Liver (tissue), 9 donors: ENCODE results near the gene SETBP1. TPM values are rescaled to one million over a fixed set of nuclear protein-coding genes. Genes with fewer than 3 reads are reported as not detected.

Experiments used
- DNase-seq: peaks from one replicate; pipeline ENCODE4 v3.0.0-alpha.2; 2017; ENCODE audit warnings: low spot score
- H3K27ac ChIP-seq, 2 donors: one replicate each; pipeline ENCODE4 v1.7.0; 2013; ENCODE audit warnings: inconsistent platforms in 2 of 2, low read length in 2 of 2, control low read depth in 1 of 2, low read depth in 1 of 2, mild to moderate bottlenecking in 1 of 2
- H3K27me3 ChIP-seq, 4 donors: one replicate each; pipeline versions ENCODE4 v1.6.1 to v1.7.0; 2013; ENCODE audit warnings: low read length in 3 of 4, inconsistent platforms in 1 of 4, mild to moderate bottlenecking in 1 of 4, moderate library complexity in 1 of 4; ENCODE audit not compliant: control insufficient read depth in 4 of 4, insufficient read depth in 4 of 4
- H3K36me3 ChIP-seq, 4 donors: one replicate each; pipeline versions ENCODE4 v1.6.1 to v1.7.0; 2013; ENCODE audit warnings: low read length in 3 of 4, mild to moderate bottlenecking in 3 of 4, low read depth in 1 of 4, moderate library complexity in 1 of 4; ENCODE audit not compliant: control insufficient read depth in 4 of 4, insufficient read depth in 3 of 4
- H3K4me1 ChIP-seq, 4 donors: one replicate each; pipeline versions ENCODE4 v1.6.1 to v1.7.0; 2013; ENCODE audit warnings: low read length in 3 of 4, mild to moderate bottlenecking in 3 of 4, moderate library complexity in 1 of 4; ENCODE audit not compliant: control insufficient read depth in 4 of 4, insufficient read depth in 4 of 4
- H3K4me3 ChIP-seq, 3 donors: one replicate each; pipeline versions ENCODE4 v1.6.1 to v1.7.0; 2013; ENCODE audit warnings: low read length in 3 of 3, control low read depth in 1 of 3, low read depth in 1 of 3, mild to moderate bottlenecking in 1 of 3
- H3K9ac ChIP-seq, 2 donors: one replicate each; pipeline ENCODE4 v1.7.0; 2013; ENCODE audit warnings: low read length in 2 of 2, mild to moderate bottlenecking in 2 of 2, moderate library complexity in 2 of 2, control low read depth in 1 of 2, low read depth in 1 of 2
- H3K9me3 ChIP-seq, 4 donors: one replicate each; pipeline versions ENCODE4 v1.6.1 to v1.7.0; 2013; ENCODE audit warnings: low read length in 3 of 4; ENCODE audit not compliant: control insufficient read depth in 4 of 4
- EGR1 ChIP-seq, 2 donors: IDR thresholded peaks; 2 replicates each; pipeline ENCODE4 v1.6.1; 2016 to 2018; ENCODE audit warnings: antibody characterized with exemption in 2 of 2, low read depth in 2 of 2
- FOXA2 ChIP-seq: IDR thresholded peaks from 2 replicates; pipeline ENCODE4 v1.6.1; 2016; ENCODE audit warnings: antibody characterized with exemption
- GABPA ChIP-seq, 2 donors: IDR thresholded peaks in 1 of 2; conservative IDR thresholded peaks in 1 of 2; 2 replicates each; pipeline ENCODE4 v1.6.1; 2016; ENCODE audit warnings: antibody characterized with exemption in 2 of 2, mild to moderate bottlenecking in 1 of 2, moderate library complexity in 1 of 2
- HNF4G ChIP-seq: IDR thresholded peaks from 2 replicates; pipeline ENCODE4 v1.6.1; 2016; ENCODE audit warnings: antibody characterized with exemption
- NR2F2 ChIP-seq: IDR thresholded peaks from 2 replicates; pipeline ENCODE4 v1.6.1; 2016; ENCODE audit warnings: antibody characterized with exemption
- RAD21 ChIP-seq, 2 donors: IDR thresholded peaks; 2 replicates each; pipeline ENCODE4 v1.6.1; 2016; ENCODE audit warnings: antibody characterized with exemption in 2 of 2, mild to moderate bottlenecking in 2 of 2
- RXRA ChIP-seq, 2 donors: IDR thresholded peaks; 2 replicates each; pipeline ENCODE4 v1.6.1; 2017 to 2018; ENCODE audit warnings: antibody characterized with exemption in 2 of 2, mild to moderate bottlenecking in 1 of 2
- SP1 ChIP-seq: IDR thresholded peaks from 2 replicates; pipeline ENCODE4 v1.6.1; 2018; ENCODE audit warnings: antibody characterized with exemption, mild to moderate bottlenecking
- TAF1 ChIP-seq: conservative IDR thresholded peaks from 2 replicates; pipeline ENCODE4 v1.6.1; 2016; ENCODE audit warnings: antibody characterized with exemption, mild to moderate bottlenecking
- YY1 ChIP-seq: IDR thresholded peaks from 2 replicates; pipeline ENCODE4 v1.6.1; 2016; ENCODE audit warnings: antibody characterized with exemption, mild to moderate bottlenecking
- WGBS: extraction: QIAGEN DNeasy Blood & Tissue Kit; methylation state at CpG from one replicate; pipeline ENCODE4 v1.1.7; 2013; 5-methylcytosine and 5-hydroxymethylcytosine counted together
- polyA plus RNA-seq, 2 donors: library from polyadenylated mRNA; stranded (reverse) in 1 of 2; unstranded in 1 of 2; fragments of 200-250 nt in 1 of 2; fragments of >200 nt in 1 of 2; fragmentation: Nextera tagmentation in 1 of 2; extraction: Ambion mirVana in 1 of 2; gene quantifications; one replicate each; pipeline versions ENCODE4 v1.2.1 to v1.2.3, GENCODE V29; 2013 to 2015
- total RNA-seq, 2 donors: library from RNA; depleted of rRNA; stranded (reverse); fragments of >200 nt; gene quantifications; one replicate each; pipeline ENCODE4 v1.2.3, GENCODE V29; 2014
- TF ChIP-seq, protein P1 (sequence below): IDR thresholded peaks from 2 replicates; pipeline ENCODE4 v1.6.1; 2016; ENCODE audit warnings: antibody characterized with exemption
- TF ChIP-seq, protein P2 (sequence below): IDR thresholded peaks from 2 replicates; pipeline ENCODE4 v1.6.1; 2016; ENCODE audit warnings: antibody characterized with exemption, mild to moderate bottlenecking
- TF ChIP-seq, protein P3 (sequence below): fragments of 150-350 bp; IDR thresholded peaks from 2 replicates; pipeline ENCODE4 v1.5.1; 2017; ENCODE audit warnings: improper control_type of control experiment, low read depth, low read length; ENCODE audit not compliant: missing input control
- TF ChIP-seq, protein P4 (sequence below): IDR thresholded peaks from 2 replicates; pipeline ENCODE4 v1.6.1; 2016; ENCODE audit warnings: antibody characterized with exemption
- donor health status: healthy.
- donor health status: healthy.
- donor health status: healthy.
- donor health status: healthy.
- donor health status: healthy.

Gene SETBP1
- total and polyA plus RNA-seq, 4 donors = 2.5 to 15.8 (median 4.7) TPM

DNA sequence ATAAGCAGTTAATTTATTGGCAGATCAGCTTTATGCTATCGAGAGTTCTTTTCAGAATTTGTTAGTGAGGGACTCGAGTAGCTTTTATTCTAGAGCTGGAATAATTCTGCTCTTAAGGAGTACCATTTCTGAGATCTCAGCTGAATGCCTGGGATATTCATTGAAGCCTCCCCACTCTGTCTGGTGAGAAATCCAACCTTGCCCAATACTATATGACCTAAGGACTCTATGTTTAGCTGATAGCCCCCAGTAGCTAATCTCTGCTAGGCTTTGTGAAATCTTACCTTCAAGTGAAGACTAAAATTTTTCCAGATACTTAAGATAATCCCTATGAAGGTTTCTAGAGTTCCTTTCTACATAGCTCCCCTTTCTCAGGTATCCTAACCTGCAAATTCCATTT, 261.4 kb downstream of the SETBP1 start:
- no peak for TF ChIP-seq FOXA2
- TF ChIP-seq SP1 = no peak
- TF ChIP-seq GABPA (IDR thresholded peaks at IDR 0.05 in 1 of 2, conservative IDR thresholded peaks at IDR 0.05 in 1 of 2) = no peak
- TF ChIP-seq YY1 = no peak

DNA sequence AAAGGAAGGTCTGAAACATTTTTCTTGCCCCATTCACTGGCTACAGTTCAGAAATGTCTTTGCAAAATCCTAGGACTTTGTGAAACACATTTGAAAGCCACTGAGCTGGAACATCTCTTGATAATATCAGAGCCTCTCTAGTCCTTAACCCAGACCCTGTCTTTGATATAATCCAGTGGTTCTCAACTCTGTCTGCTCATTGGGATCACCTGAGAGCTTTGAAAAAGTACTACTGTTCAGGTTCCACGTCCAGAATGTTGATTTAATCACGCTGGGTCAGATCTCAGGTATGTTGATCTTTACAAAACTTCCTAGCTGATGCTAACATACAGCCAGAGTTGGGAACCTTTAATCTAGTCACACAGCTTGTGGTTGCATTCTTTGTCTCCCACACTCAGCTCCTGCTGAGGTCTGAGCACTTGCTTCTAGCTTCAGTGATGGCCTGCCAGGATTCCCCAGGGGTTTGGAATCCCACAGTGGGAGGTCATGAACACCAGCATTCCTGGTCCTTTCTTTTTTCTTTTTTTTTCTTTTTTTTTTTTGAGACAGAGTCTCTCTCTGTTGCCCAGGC, 262.7 kb downstream of the SETBP1 start:
- TF ChIP-seq YY1 (no peak), EGR1 (IDR thresholded peaks at IDR 0.05; ENCODE audit: low read depth in 2 of 2) (no peak)
- Histone ChIP-seq H3K4me1 (peaks cover 3 to 20% (median 12%) of the 10 kb centered on the region in 4 donors), H3K9me3 (no peaks in the 10 kb centered on the region), H3K36me3 (no peaks in the 10 kb centered on the region), H3K9ac (no peak overlapping the region), H3K4me3 (no peak overlapping the region), H3K27ac (no peak overlapping the region), H3K27me3 (no peaks in the 10 kb centered on the region)
- DNase-seq = no peak
- 40% methylated on average over 2 of the region's 2 CpGs for WGBS

More for the DNA sequence above, 261.4 kb downstream of the SETBP1 start:
- Histone ChIP-seq H3K36me3 (no peaks in the 10 kb centered on the region), H3K4me3 (no peak overlapping the region), H3K4me1 (peaks cover 3 to 20% (median 12%) of the 10 kb centered on the region in 4 donors), H3K9ac (no peak overlapping the region), H3K27me3 (no peaks in the 10 kb centered on the region), H3K9me3 (no peaks in the 10 kb centered on the region), H3K27ac (no peak overlapping the region)
- 92% methylated on average over 2 of the region's 2 CpGs for WGBS
- DNase-seq = no peak

DNA sequence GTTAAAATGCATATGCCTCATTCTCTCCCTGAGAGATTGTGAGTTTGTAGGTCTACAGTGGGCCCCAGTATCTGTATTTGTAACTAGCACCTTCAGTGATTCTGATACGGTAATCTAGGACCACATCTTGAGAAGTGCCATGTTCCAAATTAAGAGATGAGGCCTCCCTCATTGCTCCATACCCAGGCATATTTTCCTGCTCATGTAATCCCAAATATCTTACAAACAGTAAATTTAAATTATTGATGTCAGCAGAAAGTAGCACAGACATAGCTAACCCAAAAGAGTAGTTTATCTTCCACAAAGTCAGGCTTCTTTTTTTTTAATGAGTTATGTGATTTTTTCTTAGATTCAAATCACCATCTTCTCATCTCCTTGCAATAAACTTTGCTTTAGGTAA, 263.8 kb downstream of the SETBP1 start:
- TF ChIP-seq NR2F2 (no peak), TAF1 (no peak), GABPA (IDR thresholded peaks at IDR 0.05 in 1 of 2, conservative IDR thresholded peaks at IDR 0.05 in 1 of 2) (no peak), RXRA (IDR thresholded peaks at IDR 0.05) (no peak), YY1 (no peak), FOXA2 (no peak), RAD21 (IDR thresholded peaks at IDR 0.05) (no peak), HNF4G (no peak)
- TF ChIP-seq, protein P1, sequence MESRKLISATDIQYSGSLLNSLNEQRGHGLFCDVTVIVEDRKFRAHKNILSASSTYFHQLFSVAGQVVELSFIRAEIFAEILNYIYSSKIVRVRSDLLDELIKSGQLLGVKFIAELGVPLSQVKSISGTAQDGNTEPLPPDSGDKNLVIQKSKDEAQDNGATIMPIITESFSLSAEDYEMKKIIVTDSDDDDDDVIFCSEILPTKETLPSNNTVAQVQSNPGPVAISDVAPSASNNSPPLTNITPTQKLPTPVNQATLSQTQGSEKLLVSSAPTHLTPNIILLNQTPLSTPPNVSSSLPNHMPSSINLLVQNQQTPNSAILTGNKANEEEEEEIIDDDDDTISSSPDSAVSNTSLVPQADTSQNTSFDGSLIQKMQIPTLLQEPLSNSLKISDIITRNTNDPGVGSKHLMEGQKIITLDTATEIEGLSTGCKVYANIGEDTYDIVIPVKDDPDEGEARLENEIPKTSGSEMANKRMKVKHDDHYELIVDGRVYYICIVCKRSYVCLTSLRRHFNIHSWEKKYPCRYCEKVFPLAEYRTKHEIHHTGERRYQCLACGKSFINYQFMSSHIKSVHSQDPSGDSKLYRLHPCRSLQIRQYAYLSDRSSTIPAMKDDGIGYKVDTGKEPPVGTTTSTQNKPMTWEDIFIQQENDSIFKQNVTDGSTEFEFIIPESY = no peak
- TF ChIP-seq, protein P2, sequence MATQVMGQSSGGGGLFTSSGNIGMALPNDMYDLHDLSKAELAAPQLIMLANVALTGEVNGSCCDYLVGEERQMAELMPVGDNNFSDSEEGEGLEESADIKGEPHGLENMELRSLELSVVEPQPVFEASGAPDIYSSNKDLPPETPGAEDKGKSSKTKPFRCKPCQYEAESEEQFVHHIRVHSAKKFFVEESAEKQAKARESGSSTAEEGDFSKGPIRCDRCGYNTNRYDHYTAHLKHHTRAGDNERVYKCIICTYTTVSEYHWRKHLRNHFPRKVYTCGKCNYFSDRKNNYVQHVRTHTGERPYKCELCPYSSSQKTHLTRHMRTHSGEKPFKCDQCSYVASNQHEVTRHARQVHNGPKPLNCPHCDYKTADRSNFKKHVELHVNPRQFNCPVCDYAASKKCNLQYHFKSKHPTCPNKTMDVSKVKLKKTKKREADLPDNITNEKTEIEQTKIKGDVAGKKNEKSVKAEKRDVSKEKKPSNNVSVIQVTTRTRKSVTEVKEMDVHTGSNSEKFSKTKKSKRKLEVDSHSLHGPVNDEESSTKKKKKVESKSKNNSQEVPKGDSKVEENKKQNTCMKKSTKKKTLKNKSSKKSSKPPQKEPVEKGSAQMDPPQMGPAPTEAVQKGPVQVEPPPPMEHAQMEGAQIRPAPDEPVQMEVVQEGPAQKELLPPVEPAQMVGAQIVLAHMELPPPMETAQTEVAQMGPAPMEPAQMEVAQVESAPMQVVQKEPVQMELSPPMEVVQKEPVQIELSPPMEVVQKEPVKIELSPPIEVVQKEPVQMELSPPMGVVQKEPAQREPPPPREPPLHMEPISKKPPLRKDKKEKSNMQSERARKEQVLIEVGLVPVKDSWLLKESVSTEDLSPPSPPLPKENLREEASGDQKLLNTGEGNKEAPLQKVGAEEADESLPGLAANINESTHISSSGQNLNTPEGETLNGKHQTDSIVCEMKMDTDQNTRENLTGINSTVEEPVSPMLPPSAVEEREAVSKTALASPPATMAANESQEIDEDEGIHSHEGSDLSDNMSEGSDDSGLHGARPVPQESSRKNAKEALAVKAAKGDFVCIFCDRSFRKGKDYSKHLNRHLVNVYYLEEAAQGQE = no peak
- TF ChIP-seq, protein P3, sequence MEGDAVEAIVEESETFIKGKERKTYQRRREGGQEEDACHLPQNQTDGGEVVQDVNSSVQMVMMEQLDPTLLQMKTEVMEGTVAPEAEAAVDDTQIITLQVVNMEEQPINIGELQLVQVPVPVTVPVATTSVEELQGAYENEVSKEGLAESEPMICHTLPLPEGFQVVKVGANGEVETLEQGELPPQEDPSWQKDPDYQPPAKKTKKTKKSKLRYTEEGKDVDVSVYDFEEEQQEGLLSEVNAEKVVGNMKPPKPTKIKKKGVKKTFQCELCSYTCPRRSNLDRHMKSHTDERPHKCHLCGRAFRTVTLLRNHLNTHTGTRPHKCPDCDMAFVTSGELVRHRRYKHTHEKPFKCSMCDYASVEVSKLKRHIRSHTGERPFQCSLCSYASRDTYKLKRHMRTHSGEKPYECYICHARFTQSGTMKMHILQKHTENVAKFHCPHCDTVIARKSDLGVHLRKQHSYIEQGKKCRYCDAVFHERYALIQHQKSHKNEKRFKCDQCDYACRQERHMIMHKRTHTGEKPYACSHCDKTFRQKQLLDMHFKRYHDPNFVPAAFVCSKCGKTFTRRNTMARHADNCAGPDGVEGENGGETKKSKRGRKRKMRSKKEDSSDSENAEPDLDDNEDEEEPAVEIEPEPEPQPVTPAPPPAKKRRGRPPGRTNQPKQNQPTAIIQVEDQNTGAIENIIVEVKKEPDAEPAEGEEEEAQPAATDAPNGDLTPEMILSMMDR = no peak
- TF ChIP-seq, protein P4, sequence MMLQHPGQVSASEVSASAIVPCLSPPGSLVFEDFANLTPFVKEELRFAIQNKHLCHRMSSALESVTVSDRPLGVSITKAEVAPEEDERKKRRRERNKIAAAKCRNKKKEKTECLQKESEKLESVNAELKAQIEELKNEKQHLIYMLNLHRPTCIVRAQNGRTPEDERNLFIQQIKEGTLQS = no peak
- 94% methylated on average over 1 of the region's 1 CpG for WGBS

More for the DNA sequence above, 263.8 kb downstream of the SETBP1 start:
- no peak for DNase-seq
- Histone ChIP-seq H3K36me3 (no peaks in the 10 kb centered on the region), H3K4me1 (peaks cover 3 to 20% (median 12%) of the 10 kb centered on the region in 4 donors), H3K9ac (no peak overlapping the region), H3K27me3 (no peaks in the 10 kb centered on the region), H3K4me3 (no peak overlapping the region), H3K27ac (no peak overlapping the region), H3K9me3 (no peaks in the 10 kb centered on the region)
